GM12864 (cell line): Measurements from ENCODE around the gene CNGA3.
A peak's percentile ranks its signal among the peaks of the same experiment; 100 is the strongest.
"Not testable (repeated sequence)": the region's sequence is repeated elsewhere in the genome, so short reads cannot be mapped to it uniquely, and the experiment has no call there.

Source experiments
- DNase-seq: peaks from one replicate; pipeline ENCODE4 v3.0.0-alpha.2; 2011; ENCODE audit warnings: low read depth
- H3K4me3 ChIP-seq: 2 replicates; pipeline ENCODE4 v1.5.1; 2011; ENCODE audit warnings: mild to moderate bottlenecking, low read depth, low read length, control low read depth
- CTCF ChIP-seq: IDR thresholded peaks from 2 replicates; pipeline ENCODE4 v1.5.1; 2011; ENCODE audit warnings: low read depth, mild to moderate bottlenecking, moderate library complexity, low read length, control low read depth, inconsistent platforms; ENCODE audit errors: missing control alignments

CNGA3 gene

GRCh38 chr2:98426771-98427170 is 80.5 kb downstream of the CNGA3 start:
- H3K4me3 ChIP-seq: no peak overlapping the region
- DNase-seq: no peak
- TF ChIP-seq CTCF: no peak

- H3K4me3 ChIP-seq: no peak overlapping the region
- no peak for DNase-seq
- TF ChIP-seq CTCF: no peak
Observed at GRCh38 chr2:98432145-98432544, 85.9 kb downstream of the CNGA3 start.

- TF ChIP-seq CTCF: no peak
Observed at GRCh38 chr2:98433363-98433964, 87.2 kb downstream of the CNGA3 start.

GRCh38 chr2:98434492-98434891 is 88.2 kb downstream of the CNGA3 start:
- no peak for TF ChIP-seq CTCF
- no peak overlapping the region for H3K4me3 ChIP-seq
- DNase-seq: no peak

More at GRCh38 chr2:98433363-98433964, 87.2 kb downstream of the CNGA3 start:
- DNase-seq: no peak
- no peak overlapping the region for H3K4me3 ChIP-seq

GRCh38 chr2:98435670-98436069 is 89.4 kb downstream of the CNGA3 start:
- DNase-seq, H3K4me3 ChIP-seq: not testable (repeated sequence)

GRCh38 chr2:98436734-98437133 is 90.5 kb downstream of the CNGA3 start:
- no peak for TF ChIP-seq CTCF
- DNase-seq: no peak
- no peak overlapping the region for H3K4me3 ChIP-seq

- H3K4me3 ChIP-seq: no peak overlapping the region
- TF ChIP-seq CTCF: no peak
- DNase-seq: peak; percentile 58
Observed at GRCh38 chr2:98438190-98439133, 92.2 kb downstream of the CNGA3 start.
